Hematopoietic multipotent progenitor cell treated with erythropoietin and hydrocortisone succinate and interleukin-3 and kit ligand, for 17 days (in vitro differentiated cells): ENCODE results near the gene SLC7A8.
"Not testable (repeated sequence)": the region's sequence is repeated elsewhere in the genome, so short reads cannot be mapped to it uniquely, and the experiment has no call there.

Experiments
- DNase-seq: peaks from one replicate; pipeline ENCODE4 v3.0.0-alpha.2; 2015; ENCODE audit warnings: low spot score

The SLC7A8 gene

GRCh38 chr14:23183479-23183878 is at the start of gene SLC7A8:
Gene SLC7A8, minus strand, starts transcription at chr14:23183660. Its CDS starts 746 bp downstream, at chr14:23182914.
- DNase-seq: no peak

- DNase-seq: not testable (repeated sequence)
These were observed 48.9 kb upstream of the SLC7A8 start for GRCh38 chr14:23232241-23232808.

GRCh38 chr14:23228812-23229211 is 45.4 kb upstream of the SLC7A8 start:
- no peak for DNase-seq

- DNase-seq: no peak
These were observed 44.1 kb upstream of the SLC7A8 start for GRCh38 chr14:23227566-23227965.

GRCh38 chr14:23224958-23225357 is 41.5 kb upstream of the SLC7A8 start:
- DNase-seq: not testable (repeated sequence)

GRCh38 chr14:23219075-23219474 is 35.6 kb upstream of the SLC7A8 start:
- DNase-seq: no peak

- no peak for DNase-seq
These were observed 33.9 kb upstream of the SLC7A8 start for GRCh38 chr14:23217032-23218020.

GRCh38 chr14:23215421-23215820 is 32.0 kb upstream of the SLC7A8 start:
- no peak for DNase-seq

GRCh38 chr14:23209651-23210423 is 26.4 kb upstream of the SLC7A8 start:
- DNase-seq: no peak

GRCh38 chr14:23208324-23208723 is 24.9 kb upstream of the SLC7A8 start:
- no peak for DNase-seq

GRCh38 chr14:23207146-23207540 is 23.7 kb upstream of the SLC7A8 start:
- DNase-seq: no peak

GRCh38 chr14:23206422-23207145 is 23.1 kb upstream of the SLC7A8 start:
- DNase-seq: no peak

- no peak for DNase-seq
These were observed 18.5 kb upstream of the SLC7A8 start for GRCh38 chr14:23202001-23202400.

GRCh38 chr14:23199141-23199540 is 15.7 kb upstream of the SLC7A8 start:
- not testable (repeated sequence) for DNase-seq

- not testable (repeated sequence) for DNase-seq
These were observed 13.0 kb upstream of the SLC7A8 start for GRCh38 chr14:23196487-23196886.

- DNase-seq: no peak
These were observed 12.2 kb upstream of the SLC7A8 start for GRCh38 chr14:23195552-23196101.

- DNase-seq: no peak
These were observed 10.0 kb upstream of the SLC7A8 start for GRCh38 chr14:23193432-23193831.

- no peak for DNase-seq
These were observed 4.5 kb upstream of the SLC7A8 start for GRCh38 chr14:23187925-23188324.

GRCh38 chr14:23186913-23187654 is 3.6 kb upstream of the SLC7A8 start:
- DNase-seq: peak; percentile 43

GRCh38 chr14:23185063-23185462 is 1.6 kb upstream of the SLC7A8 start:
- DNase-seq: no peak

- no peak for DNase-seq
These were observed 346 bp downstream of the SLC7A8 start for GRCh38 chr14:23183158-23183470.
